GM19238 (cell line): ENCODE measurements around the gene ASIC1.
"Not testable (repeated sequence)": the region's sequence is repeated elsewhere in the genome, so short reads cannot be mapped to it uniquely, and the experiment has no call there.

Source experiments
- DNase-seq: peaks from one replicate; pipeline ENCODE4 v3.0.0; 2011; ENCODE audit warnings: low spot score; ENCODE audit not compliant: insufficient read length

Gene ASIC1

DNA sequence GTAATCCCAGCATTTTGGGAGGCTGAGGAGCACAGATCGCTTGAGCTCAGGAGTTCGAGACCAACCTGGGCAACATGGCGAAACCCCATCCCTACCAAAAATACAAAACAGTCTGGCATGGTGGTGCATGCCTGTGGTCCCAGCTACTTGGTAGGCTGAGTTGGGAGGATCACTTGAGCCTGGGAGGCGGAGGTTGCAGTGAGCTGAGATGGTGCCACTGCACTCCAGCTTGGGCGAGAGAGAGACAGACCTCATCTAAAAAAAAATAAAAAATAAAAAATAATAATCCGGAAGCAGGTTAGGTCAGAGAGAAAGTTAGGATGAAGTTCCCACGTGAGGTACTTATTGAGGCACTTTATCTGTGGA, 27.0 kb downstream of the ASIC1 start:
- not testable (repeated sequence) for DNase-seq

DNA sequence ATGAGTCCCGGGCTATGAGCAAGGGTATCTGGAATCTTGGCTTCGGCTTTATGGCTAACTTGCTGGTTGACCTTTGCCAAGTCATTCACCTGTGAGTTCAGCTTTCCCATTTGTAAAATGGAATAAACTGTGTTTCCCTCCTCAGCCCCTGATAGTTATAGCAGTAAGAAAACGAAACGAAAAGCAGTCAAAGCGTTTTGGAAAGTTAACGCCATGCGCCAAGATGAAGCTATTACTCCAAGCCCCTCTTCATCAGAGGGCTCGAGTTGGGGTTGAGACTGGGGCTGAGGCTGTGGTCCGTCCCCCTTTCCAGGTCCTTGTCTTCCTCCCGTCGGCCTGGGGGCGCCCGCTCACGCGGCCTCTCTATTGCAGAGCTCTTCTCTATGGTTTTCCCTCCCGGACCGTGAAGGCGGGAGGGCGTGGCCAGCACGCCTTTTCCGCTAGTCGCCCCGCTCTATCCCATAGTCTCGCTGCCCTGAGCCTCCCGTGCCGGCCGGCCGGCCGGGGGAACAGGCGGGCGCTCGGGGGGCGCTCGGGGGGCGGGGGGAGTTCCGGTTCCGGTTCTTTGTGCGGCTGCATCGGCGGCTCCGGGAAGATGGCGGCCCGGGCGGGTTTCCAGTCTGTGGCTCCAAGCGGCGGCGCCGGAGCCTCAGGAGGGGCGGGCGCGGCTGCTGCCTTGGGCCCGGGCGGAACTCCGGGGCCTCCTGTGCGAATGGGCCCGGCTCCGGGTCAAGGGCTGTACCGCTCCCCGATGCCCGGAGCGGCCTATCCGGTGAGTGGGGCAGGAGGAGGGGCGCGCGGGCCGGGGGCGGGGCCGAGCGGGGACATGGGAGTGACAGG, 27.6 kb downstream of the ASIC1 start, which contains the start of gene SMARCD1:
Gene SMARCD1, plus strand, starts transcription at position 568 of the 840 bp plus-strand sequence. Its CDS starts 28 bp downstream, at position 596.
- DNase-seq: peak; percentile 94

DNA sequence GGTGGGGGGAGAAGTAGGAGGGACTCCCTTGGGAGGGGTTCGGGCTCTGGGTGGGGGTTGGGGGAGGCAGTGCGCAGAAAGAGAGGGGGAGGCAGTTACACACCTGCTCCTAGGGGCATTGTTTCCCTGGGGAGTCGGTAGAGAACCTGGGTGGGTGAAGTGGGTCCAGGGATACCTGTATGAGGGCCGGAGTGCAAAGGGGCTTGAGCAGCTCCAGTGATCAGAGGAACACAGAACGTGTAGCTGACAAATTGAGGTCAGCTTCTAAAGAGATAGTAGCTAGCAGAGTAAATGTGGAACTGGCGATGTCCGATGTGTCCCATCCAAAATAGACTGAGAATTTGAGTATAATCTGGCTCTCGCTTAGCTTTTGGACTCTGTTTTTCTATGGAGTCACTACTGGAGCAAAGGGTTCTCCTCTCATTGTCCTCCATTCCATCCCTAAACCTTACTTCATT, 28.2 kb downstream of the ASIC1 start:
- no peak for DNase-seq

DNA sequence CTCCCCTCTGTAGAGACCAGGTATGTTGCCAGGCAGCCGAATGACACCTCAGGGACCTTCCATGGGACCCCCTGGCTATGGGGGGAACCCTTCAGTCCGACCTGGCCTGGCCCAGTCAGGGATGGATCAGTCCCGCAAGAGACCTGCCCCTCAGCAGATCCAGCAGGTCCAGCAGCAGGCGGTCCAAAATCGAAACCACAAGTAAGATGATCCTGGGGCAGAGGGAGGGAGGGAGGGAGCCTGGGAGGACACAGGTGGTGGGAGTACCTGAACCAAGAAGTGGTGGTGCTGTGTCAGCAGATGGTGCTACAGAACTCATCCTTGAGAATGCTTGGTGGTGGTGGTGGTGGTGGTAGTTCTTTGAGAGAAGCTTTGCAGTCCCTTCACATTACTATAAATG, 28.8 kb downstream of the ASIC1 start:
- DNase-seq: no peak

DNA sequence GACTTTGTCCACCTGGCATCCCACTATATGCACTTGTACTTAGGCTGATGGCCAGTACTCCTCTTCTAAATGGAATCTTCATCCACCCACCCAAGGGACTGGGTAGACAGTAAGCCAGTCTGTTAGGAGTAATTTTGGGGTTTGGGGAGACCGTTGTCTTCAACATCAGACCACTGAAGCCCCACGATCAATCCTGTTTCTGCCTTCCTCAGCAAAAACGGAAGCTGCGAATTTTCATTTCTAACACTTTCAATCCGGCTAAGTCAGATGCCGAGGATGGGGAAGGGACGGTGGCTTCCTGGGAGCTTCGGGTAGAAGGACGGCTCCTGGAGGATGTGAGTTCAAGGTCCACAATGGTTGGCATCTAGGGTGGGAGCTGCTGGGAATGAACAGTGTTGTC, 29.8 kb downstream of the ASIC1 start:
- DNase-seq: no peak

DNA sequence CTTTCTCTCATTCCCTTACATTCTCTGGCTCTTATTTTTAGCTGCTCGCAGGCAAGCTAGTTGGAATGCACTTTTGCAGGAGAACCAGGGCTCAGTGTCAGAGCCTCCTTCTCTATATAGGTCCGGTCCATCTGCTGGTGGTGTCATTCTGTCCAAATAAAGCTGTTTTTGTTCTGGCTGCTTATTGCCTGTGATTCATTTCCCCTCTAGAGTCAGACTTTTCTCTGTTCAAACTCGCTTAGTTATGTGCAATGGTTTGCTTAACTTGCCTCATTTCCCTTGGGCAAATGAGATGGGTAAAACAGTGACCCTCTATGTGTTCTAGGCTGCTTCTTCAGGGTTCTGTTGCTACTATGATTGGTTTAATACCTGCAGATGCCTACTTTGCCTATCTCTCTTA, 30.6 kb downstream of the ASIC1 start:
- no peak for DNase-seq

DNA sequence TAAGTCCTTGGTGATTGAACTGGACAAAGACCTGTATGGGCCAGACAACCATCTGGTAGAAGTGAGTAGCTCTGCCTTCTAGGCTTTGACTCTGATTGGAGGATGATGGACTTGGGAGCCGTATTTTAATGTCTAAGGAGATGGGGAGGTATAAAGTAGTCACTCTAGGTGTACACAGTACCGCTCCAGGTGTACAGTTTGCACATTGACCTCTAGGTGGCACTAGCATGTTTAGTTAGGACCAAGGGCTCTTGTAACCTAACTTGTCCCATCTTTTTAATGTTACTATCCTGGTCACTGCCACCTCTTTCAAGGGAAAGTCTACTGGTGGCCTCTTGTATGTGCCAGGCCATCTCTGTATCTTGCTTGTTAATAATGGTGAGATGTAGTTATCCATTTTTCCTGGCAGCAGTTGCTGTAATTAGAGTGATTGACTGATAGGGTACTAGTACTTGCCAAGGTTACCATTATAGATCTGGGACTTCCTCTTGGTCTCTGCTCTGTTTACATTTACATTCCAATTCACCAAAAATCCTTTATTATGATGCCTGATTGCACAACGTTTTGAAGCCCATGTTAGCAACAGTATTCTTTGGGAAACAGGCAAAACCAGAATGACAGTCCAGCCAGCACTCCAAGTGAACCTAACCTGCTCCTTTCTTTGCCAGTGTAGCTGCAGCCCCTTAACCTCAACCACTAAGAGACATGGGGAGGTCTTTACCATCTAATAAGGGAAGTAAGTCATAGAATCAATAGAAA, 31.4 kb downstream of the ASIC1 start:
- peak; percentile 52 for DNase-seq

DNA sequence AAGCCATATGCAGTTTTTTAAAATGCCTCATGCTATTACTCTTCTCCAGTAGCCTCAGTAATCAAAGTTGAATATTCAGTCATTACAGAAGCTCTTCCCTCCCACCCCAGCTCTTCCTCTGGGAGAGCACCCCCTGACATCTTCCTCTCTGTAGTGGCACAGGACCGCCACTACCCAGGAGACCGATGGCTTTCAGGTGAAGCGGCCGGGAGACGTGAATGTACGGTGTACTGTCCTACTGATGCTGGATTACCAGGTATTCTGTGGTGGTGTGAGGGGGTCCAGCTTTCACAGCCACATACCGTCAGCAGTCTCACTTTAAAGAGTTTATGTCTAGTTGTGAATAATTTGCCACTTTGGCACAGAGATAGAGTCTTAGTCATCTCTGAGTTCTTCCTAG, 32.3 kb downstream of the ASIC1 start:
- no peak for DNase-seq

DNA sequence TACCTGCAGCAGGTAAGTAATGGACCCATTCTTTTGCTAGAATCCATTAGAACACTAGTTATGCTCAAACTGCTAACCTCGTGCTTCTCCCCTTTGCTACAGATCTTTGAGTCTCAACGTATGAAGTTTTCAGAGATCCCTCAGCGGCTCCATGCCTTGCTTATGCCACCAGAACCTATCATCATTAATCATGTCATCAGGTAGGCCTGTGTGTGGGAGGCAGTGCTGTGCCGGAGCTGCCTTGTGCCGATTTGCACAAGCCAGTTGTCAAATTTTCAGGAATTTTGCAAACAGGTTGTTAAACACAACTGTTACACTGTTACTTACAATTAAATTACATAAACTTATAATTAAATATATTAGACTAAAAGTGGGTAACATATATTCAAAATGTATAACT, 33.0 kb downstream of the ASIC1 start:
- no peak for DNase-seq

DNA sequence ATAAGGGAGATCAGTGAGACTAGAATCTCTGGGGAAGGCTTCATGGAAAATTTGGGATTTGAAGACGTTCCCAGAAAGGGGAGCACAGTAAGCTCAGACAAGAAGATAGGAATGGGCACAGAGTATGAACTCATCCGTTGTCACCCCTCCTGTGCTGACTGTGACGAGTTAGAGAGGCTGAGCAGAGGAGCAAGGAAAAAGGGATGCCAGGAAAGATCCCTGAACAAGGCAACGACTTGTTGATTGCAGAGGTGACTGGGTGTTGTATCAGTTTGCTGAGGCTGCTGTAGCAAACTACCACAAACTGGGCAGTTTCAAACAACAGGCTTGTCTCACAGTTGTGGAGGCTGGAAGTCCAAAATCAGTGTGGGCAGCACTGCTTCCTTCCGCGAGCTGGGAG, 40.6 kb downstream of the ASIC1 start:
- DNase-seq: no peak

DNA sequence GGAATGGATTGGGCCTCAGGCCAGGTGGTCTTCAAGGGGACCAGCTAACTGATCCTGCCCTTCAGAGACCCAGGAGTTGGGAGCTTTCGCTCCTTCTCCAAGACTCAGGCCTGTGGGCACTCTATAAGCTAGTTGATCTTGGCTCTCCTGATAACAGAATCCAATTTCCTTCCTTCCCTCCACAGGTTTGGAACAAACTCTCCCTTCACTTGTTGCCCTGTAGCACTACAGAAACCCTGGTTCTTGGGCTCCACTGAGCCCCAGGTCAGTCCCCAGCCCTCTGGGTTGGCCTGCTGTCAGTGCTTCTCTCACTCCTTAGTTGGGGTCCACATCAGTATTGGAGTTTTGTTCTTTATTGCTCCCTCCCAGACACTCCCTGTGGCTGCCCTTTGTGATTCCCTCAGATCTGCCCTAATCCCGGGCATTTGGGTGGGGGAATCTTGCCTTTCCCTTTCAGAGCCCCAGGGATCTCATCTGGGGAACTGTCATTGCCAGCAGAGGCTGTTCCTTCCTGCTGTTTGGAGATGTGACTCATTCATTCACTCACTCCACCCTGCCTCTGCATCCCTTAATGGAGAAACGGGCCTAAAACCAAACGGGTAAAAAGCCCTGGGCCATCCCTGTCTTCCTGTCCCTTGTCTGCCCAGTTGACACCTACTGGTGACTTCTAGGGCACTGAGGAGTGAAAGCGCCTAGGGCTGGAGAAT, 42.1 kb downstream of the ASIC1 start:
- DNase-seq: no peak

DNA sequence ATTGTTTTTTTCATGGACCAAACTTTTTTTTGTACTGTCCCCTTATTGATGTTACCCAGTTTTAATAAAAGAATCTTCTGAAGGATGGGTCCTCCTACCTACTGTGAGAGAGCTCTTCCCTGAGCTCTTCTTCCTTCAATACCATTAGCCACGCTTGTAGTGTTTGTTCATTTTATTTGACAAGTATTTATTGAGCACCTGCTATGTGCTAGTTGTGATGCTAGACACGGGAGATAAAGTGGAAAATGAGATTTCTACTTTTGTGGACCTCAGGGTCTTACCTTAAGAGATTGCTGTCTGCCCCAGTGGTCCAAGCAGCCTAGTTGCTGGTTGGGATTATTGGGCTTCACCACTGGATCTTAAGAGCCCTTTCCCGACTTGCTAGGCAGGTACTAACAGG, 43.2 kb downstream of the ASIC1 start:
- no peak for DNase-seq

DNA sequence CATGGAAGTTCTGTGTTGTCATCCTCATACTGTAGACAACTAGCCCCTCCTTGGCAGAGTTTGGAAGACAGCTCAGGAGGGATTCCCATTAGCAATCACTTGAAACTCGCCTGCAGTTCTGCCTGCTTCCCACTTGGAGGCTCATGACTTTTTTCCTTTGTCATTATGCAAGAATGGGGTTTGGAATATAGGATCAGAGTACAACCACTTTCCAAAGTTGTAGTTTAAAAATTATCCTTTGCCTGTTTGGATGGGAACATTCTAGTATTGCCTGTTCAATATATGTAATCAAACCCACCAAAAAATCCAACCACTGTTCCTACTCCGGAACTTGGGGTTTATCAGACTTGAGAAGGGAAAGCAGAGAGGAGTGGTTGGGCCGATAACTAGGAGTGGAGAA, 44.3 kb downstream of the ASIC1 start:
- DNase-seq: no peak

DNA sequence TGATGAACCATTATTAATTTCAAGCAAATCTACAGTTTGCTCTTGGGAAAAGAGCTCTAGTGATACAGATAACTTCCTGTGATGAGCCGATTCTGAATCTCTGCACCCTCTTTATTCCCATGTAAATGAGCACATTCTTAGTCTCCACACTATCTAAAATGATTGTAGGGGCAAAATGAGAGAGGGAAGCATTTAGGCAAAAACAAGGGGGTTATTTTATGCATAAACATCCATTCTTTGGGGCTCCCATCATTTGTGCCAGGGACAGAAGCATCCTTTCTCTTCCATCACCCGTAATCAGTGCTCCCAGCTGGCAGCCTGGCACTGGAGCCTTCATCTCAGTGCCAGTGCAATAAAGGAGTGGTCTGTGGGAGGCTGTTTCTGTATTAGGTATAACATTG, 44.7 kb downstream of the ASIC1 start:
- no peak for DNase-seq

DNA sequence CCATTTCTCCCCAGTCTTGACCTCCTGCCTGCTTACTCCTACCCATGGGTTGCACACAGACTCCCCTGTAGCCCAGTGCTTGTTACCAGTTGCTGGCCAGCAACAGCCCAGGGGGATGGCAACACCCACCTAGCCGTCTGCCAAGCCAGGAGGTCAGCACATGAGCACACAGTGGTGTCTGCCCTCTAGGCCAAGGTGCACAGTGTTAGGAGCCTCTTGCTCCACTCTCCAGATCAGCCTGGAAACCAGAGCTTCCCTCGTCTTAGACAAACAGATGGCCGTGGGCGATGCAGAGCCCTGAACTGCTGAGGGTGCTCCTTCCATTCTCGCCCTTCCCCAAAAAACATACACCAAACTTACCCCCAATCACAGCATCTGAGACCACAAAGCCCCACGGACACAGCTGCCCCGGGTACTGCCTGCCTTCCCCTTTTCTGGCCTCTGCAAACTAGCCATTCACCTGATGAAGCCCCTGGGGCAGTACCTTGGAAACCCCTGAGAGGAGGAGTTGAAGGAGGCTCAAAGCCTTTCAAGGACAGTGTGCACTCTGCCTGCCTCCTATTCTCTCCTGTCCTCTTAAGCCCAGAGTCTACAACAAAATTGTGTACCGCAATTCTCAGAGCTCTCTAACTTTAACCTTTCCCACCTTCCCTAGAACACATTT, 45.4 kb downstream of the ASIC1 start:
- DNase-seq: no peak

DNA sequence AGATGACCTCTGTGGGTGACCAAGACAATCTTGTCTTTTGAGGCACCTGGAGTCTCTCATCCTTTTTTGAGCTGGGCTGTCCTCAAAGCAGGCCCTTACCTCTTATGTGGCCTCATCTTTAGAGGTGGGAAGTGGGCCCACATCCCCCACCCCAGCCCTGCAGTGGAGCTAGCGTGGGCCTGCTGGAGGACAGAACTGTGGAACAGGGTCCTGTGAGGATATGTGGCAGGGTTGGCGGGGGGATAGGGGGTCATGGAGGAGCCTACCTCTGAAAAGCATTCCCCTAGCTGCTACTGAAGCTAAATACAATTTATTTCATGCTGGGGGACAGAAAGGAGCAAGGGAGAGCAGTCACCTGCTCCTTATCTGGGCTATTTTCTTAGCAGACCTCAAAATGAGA, 46.0 kb downstream of the ASIC1 start:
- no peak for DNase-seq

DNA sequence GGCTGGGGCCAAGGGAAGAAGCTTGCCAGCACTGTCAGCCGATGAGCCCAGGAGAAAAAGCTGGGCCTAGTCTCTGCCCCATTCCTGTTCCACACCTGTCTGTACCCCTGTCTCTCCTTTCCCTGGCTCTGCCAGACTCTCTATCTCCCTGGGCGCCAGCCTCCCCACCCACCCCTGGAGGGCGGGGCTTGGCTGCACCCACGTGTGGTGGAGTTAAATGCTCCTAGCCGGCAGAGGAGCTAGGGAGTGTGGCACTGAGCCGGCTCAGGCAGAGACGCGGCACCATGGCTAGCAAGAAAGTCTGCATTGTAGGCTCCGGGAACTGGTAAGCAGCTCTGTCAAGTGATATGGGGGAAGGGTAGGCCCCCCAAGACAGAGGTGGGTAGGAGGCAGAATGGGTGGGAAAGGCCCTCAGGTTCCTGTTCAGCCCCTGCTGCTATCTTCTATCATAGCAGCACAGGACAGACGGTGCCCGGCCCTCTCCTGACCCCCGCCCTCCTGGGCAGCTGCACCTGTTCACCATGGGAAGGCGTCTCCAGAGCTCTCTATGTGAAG, 46.4 kb downstream of the ASIC1 start, which contains the start of gene GPD1:
Gene GPD1, plus strand, starts transcription at position 242 of the 555 bp plus-strand sequence. Its CDS starts 43 bp downstream, at position 285.
- no peak for DNase-seq

DNA sequence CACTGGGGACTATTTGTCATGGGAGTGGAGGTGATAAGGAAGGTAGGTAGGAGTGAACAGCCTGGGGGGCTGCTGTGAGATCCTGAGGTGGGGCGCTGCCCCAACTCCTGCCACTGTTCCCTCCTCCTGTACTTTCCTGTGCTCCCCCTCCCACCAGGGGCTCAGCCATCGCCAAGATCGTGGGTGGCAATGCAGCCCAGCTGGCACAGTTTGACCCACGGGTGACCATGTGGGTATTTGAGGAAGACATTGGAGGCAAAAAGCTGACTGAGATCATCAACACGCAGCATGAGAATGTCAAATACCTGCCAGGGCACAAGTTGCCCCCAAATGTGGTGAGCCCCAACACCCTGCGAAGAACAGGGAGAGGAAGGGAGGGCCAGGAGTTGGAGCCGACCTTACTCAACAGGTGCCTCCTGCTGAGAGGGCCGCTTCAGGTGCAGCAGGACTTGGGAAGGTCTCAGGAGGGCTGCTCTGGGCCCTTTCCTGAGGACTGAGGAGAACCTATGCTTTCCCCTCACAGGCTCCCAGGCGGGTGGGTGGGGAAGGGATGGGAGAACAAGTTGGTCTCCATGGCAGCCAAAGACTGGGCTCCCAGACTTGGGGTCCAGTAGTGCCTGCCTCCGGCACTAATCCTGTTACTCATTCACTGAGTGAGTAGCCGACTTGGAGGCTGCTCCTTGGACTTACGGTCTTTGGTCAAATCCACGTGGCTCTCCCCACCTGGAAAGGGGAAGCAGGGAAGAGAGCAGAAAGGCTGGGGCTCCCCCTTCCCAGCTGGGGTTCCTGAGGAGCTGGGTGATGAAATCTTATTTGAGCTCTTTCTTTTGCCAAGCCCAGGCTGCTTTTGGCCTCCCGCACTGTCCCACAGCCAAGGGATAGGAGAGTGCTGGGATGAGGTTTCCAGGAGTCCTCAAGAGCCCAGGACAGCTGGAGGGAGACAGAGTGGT, 47.3 kb downstream of the ASIC1 start:
- no peak for DNase-seq

DNA sequence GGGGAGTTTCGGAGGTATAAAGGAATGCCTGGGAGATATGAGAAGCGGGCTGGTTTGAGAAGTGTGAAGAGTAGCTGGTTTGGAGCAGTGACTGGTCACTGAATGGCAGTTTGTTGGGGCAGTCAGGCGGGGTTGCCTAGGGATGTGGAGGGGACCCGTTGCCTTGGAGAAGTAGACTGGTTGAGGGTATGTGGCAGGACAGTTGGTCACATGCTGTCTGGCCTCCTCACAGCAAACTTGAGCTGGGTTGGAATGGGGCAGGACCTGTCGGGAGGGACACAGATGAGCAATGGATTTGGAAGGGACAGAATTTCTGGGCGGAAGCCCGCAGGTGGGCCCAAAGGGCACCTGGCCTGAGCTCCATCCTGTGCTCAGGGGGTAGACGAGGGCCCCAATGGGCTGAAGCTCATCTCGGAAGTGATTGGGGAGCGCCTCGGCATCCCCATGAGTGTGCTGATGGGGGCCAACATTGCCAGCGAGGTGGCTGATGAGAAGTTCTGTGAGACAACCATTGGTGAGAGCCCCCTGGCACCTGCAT, 48.6 kb downstream of the ASIC1 start:
- no peak for DNase-seq

DNA sequence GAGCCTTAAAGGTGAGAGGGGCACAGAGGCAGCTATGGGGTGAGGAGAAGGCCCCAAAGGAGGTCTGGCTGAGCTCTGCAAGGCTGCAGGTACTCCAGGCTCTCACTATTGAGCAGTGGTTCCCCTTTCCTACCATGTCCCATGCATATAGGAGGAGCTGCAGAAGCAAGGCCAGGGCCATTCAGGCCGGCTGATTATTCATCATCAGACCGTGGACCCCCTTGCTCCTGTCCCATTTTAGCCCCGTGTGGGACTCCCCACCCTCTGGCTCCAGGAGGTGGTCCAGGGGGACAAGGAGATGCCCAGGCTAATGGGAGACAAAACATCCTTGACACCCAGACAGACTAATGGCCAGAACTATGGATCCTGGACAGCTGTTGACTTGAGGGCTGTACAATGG, 49.5 kb downstream of the ASIC1 start:
- DNase-seq: no peak
